KOPT-K1 (cell line): ENCODE measurements around the gene NKX6-2.
"Not testable (repeated sequence)": the region's sequence is repeated elsewhere in the genome, so short reads cannot be mapped to it uniquely, and the experiment has no call there.

Source experiments
- H3K27ac ChIP-seq: fragments of 200-600 bp; sonication (generic); 2 replicates; pipeline ENCODE4 v1.5.1; 2016; ENCODE audit warnings: antibody characterized with exemption, mild to moderate bottlenecking, low read depth, low read length; ENCODE audit not compliant: poor library complexity, severe bottlenecking
- H3K36me3 ChIP-seq: fragments of 200-600 bp; sonication (generic); 2 replicates; pipeline ENCODE4 v1.5.1; 2017; ENCODE audit warnings: antibody characterized with exemption, mild to moderate bottlenecking, low read length, moderate library complexity; ENCODE audit not compliant: insufficient read depth
- H3K9me3 ChIP-seq: fragments of 200-600 bp; sonication (generic); 2 replicates; pipeline ENCODE4 v1.5.1; 2017; ENCODE audit warnings: antibody characterized with exemption, low read length, mild to moderate bottlenecking; ENCODE audit not compliant: insufficient read depth, poor library complexity, severe bottlenecking

The NKX6-2 gene

GRCh38 chr10:132783165-132783939 is 2.6 kb downstream of the NKX6-2 start:
- no peak overlapping the region for H3K27ac ChIP-seq
- H3K36me3 ChIP-seq = peaks cover 17% of the 10 kb centered on the region; the same call in 1 of the 2 replicates
- peaks cover 38% of the 10 kb centered on the region for H3K9me3 ChIP-seq

- Histone ChIP-seq H3K27ac (no peak overlapping the region), H3K9me3 (peaks cover 22% of the 10 kb centered on the region)
Observed at GRCh38 chr10:132781556-132781955, 4.4 kb downstream of the NKX6-2 start.

GRCh38 chr10:132780356-132780755 is 5.6 kb downstream of the NKX6-2 start:
- Histone ChIP-seq H3K27ac (no peak overlapping the region), H3K9me3 (peaks cover 18% of the 10 kb centered on the region), H3K36me3 (peaks cover 17% of the 10 kb centered on the region; the same call in 1 of the 2 replicates)

More at GRCh38 chr10:132781556-132781955, 4.4 kb downstream of the NKX6-2 start:
- H3K36me3 ChIP-seq = peaks cover 17% of the 10 kb centered on the region; the same call in 1 of the 2 replicates

- peaks cover 12% of the 10 kb centered on the region for H3K9me3 ChIP-seq
Observed at GRCh38 chr10:132779549-132780294, 6.2 kb downstream of the NKX6-2 start.

GRCh38 chr10:132777441-132777840 is 8.5 kb downstream of the NKX6-2 start:
- Histone ChIP-seq H3K36me3 (peaks cover 8% of the 10 kb centered on the region; the same call in 1 of the 2 replicates), H3K27ac (no peak overlapping the region), H3K9me3 (no peaks in the 10 kb centered on the region)

More at GRCh38 chr10:132779549-132780294, 6.2 kb downstream of the NKX6-2 start:
- peaks cover 17% of the 10 kb centered on the region; the same call in 1 of the 2 replicates for H3K36me3 ChIP-seq
- no peak overlapping the region for H3K27ac ChIP-seq

- Histone ChIP-seq H3K9me3 (no peaks in the 10 kb centered on the region), H3K36me3 (peaks cover 6% of the 10 kb centered on the region; the same call in 1 of the 2 replicates), H3K27ac (no peak overlapping the region)
Observed at GRCh38 chr10:132776821-132777220, 9.1 kb downstream of the NKX6-2 start.

- H3K27ac ChIP-seq = no peak overlapping the region
- H3K36me3 ChIP-seq = 0 out of 2 replicates have a peak, but pooled peaks cover under 1% of the 10 kb centered on the region
Observed at GRCh38 chr10:132776186-132776585, 9.8 kb downstream of the NKX6-2 start.

GRCh38 chr10:132774902-132775863 is 10.8 kb downstream of the NKX6-2 start:
- Histone ChIP-seq H3K9me3 (peaks cover 13% of the 10 kb centered on the region), H3K27ac (no peak overlapping the region), H3K36me3 (no peaks in the 10 kb centered on the region)

More at GRCh38 chr10:132776186-132776585, 9.8 kb downstream of the NKX6-2 start:
- H3K9me3 ChIP-seq = peaks cover 3% of the 10 kb centered on the region

- H3K36me3 ChIP-seq = peaks cover under 1% of the 10 kb centered on the region; the same call in 1 of the 2 replicates
- peaks cover 19% of the 10 kb centered on the region for H3K9me3 ChIP-seq
- no peak overlapping the region for H3K27ac ChIP-seq
Observed at GRCh38 chr10:132774181-132774901, 11.6 kb downstream of the NKX6-2 start.

- Histone ChIP-seq H3K9me3 (peaks cover 34% of the 10 kb centered on the region), H3K36me3 (peaks cover 14% of the 10 kb centered on the region; the same call in 1 of the 2 replicates)
- not testable (repeated sequence) for H3K27ac ChIP-seq
Observed at GRCh38 chr10:132772816-132773215, 13.1 kb downstream of the NKX6-2 start.

- Histone ChIP-seq H3K9me3 (peaks cover 35% of the 10 kb centered on the region), H3K27ac (no peak overlapping the region), H3K36me3 (peaks cover 14% of the 10 kb centered on the region; the same call in 1 of the 2 replicates)
Observed at GRCh38 chr10:132770061-132771021, 15.6 kb downstream of the NKX6-2 start.

GRCh38 chr10:132768346-132769248 is 17.4 kb downstream of the NKX6-2 start:
- Histone ChIP-seq H3K9me3 (peaks cover 35% of the 10 kb centered on the region), H3K36me3 (peaks cover 14% of the 10 kb centered on the region; the same call in 1 of the 2 replicates), H3K27ac (no peak overlapping the region)
